Measurements from ENCODE around the gene GNG14.
"Not testable (repeated sequence)": the region's sequence is repeated elsewhere in the genome, so short reads cannot be mapped to it uniquely, and the experiment has no call there.

The GNG14 gene

GRCh38 chr19:12687496-12688196 is at the start of gene GNG14:
GNG14 (plus strand) TSS chr19:12687998; CDS start chr19:12688049, 51 bp downstream.
- no peak for DNase-seq

- DNase-seq, result no peak
Observed at GRCh38 chr19:12638611-12639182, 49.1 kb upstream of the GNG14 start.

- peak; percentile 80 for DNase-seq
Observed at GRCh38 chr19:12639901-12640613, 47.7 kb upstream of the GNG14 start.

GRCh38 chr19:12641456-12641855 is 46.3 kb upstream of the GNG14 start:
- no peak for DNase-seq

- no peak for DNase-seq
Observed at GRCh38 chr19:12642506-12642905, 45.3 kb upstream of the GNG14 start.

- DNase-seq, result not testable (repeated sequence)
Observed at GRCh38 chr19:12643716-12644115, 44.1 kb upstream of the GNG14 start.

- DNase-seq, result no peak
Observed at GRCh38 chr19:12646551-12646950, 41.2 kb upstream of the GNG14 start.

- DNase-seq, result no peak
Observed at GRCh38 chr19:12647047-12647446, 40.8 kb upstream of the GNG14 start.

- DNase-seq, result peak; percentile 64
Observed at GRCh38 chr19:12647490-12648071, 40.2 kb upstream of the GNG14 start.

GRCh38 chr19:12648088-12648487 is 39.7 kb upstream of the GNG14 start:
- DNase-seq, result no peak

GRCh38 chr19:12649941-12650340 is 37.9 kb upstream of the GNG14 start:
- no peak for DNase-seq

GRCh38 chr19:12652219-12652618 is 35.6 kb upstream of the GNG14 start:
- no peak for DNase-seq

- DNase-seq, result no peak
Observed at GRCh38 chr19:12655546-12655945, 32.3 kb upstream of the GNG14 start.

- peak; percentile 53 for DNase-seq
Observed at GRCh38 chr19:12656899-12657571, 30.8 kb upstream of the GNG14 start.

- no peak for DNase-seq
Observed at GRCh38 chr19:12657966-12658365, 29.8 kb upstream of the GNG14 start.

GRCh38 chr19:12660980-12661379 is 26.8 kb upstream of the GNG14 start:
- no peak for DNase-seq

GRCh38 chr19:12664406-12665280 is 23.2 kb upstream of the GNG14 start:
- no peak for DNase-seq

- DNase-seq, result no peak
Observed at GRCh38 chr19:12665281-12665573, 22.6 kb upstream of the GNG14 start.

GRCh38 chr19:12665671-12666264 is 22.0 kb upstream of the GNG14 start:
- no peak for DNase-seq

GRCh38 chr19:12666265-12667048 is 21.3 kb upstream of the GNG14 start, which contains the start of the genes MAN2B1 and WDR83:
MAN2B1 (minus strand) TSS chr19:12666742; CDS start chr19:12666701, 41 bp downstream.
WDR83 (plus strand) TSS chr19:12666807; CDS start chr19:12669791, 2,984 bp downstream.
- DNase-seq, result peak; percentile 76

Measured in activated CD4-positive, CD25-positive, alpha-beta regulatory T cell treated with anti-CD3 and anti-CD28 coated beads, Interleukin-2, amount 50 U/mL, for 72 hours (primary cell).